Activated CD4-positive, alpha-beta T cell treated with anti-CD3 and anti-CD28 coated beads for 36 hours (primary cell): ENCODE data around the gene MYCN. TPM values are rescaled to one million over a fixed set of nuclear protein-coding genes. Genes with fewer than 3 reads are reported as not detected.
"Not testable (repeated sequence)": the region's sequence is repeated elsewhere in the genome, so short reads cannot be mapped to it uniquely, and the experiment has no call there.

Experiments
- ATAC-seq: fragments of 200-7000 bp; cut with Tn5 transposase; one replicate; pipeline ENCODE4 v1.10.0; 2021; ENCODE audit warnings: mild to moderate bottlenecking, moderate library complexity
- CTCF ChIA-PET: fragments of 350-600 bp; sonication (Branson Sonifier 250); formaldehyde crosslinking; loops from one replicate; lab custom pipeline; 2021; ENCODE audit warnings: antibody characterized with exemption; lab: Charles Lee
- POLR2A ChIA-PET: fragments of 350-600 bp; sonication (Branson Sonifier 250); formaldehyde crosslinking; loops from one replicate; lab custom pipeline; 2021; ENCODE audit warnings: antibody characterized with exemption, inconsistent platforms; lab: Charles Lee
- DNase-seq: peaks from one replicate; pipeline ENCODE4 v3.0.0-alpha.2; 2020
- H3K27ac Mint-ChIP-seq: one replicate; pipeline ENCODE4 v1.8.0; 2021; ENCODE audit warnings: mixed read lengths
- H3K27me3 Mint-ChIP-seq: one replicate; pipeline ENCODE4 v1.8.0; 2021; ENCODE audit warnings: mixed read lengths
- H3K36me3 Mint-ChIP-seq: one replicate; pipeline ENCODE4 v1.8.0; 2021; ENCODE audit warnings: low read depth, mixed read lengths
- H3K4me1 Mint-ChIP-seq: one replicate; pipeline ENCODE4 v1.8.0; 2021; ENCODE audit warnings: mixed read lengths
- H3K4me3 Mint-ChIP-seq: one replicate; pipeline ENCODE4 v1.8.0; 2021; ENCODE audit warnings: mild to moderate bottlenecking, moderate library complexity, mixed read lengths
- H3K9me3 Mint-ChIP-seq: one replicate; pipeline ENCODE4 v1.8.0; 2021; ENCODE audit warnings: low read depth, mixed read lengths
- intact Hi-C, 2 experiments: fragments of 100-400 bp; cut with DNase I in 1 of 2; cut with micrococcal nuclease in 1 of 2; formaldehyde crosslinking; loops; one replicate each; pipeline versions ENCODE4 v1.14.2 to v1.15.1; 2022 to 2024; cut with DNase I, micrococcal nuclease
- total RNA-seq, 2 experiments: library from RNA; stranded (reverse); gene quantifications; one replicate each; pipeline ENCODE4 v1.2.3, GENCODE V29; 2021

Gene MYCN
- total RNA-seq, 2 experiments from 2014 or later, result 0.18 to 0.28 TPM

DNA sequence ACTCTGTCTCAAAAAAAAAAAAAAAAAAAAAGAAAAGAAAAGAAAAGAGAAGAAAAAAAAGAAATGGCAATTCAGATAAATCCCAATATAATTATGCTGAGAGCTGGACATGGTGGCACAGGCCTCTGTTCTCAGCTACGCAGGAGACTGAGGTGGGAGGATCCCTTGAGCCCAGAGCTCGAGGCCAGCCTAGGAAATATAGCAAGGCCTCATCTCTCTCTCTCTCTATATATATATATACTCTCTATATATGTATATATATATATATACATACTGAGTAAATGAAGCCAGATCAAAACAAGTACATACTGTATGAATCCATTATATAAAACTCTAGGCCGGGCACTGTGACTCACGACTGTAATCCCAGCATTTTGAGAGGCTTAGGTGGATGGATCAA is 30.6 kb upstream of the MYCN start:
- Mint-ChIP-seq H3K9me3 (no peaks in the 10 kb centered on the region), H3K36me3 (no peaks in the 10 kb centered on the region), H3K27ac (no peak overlapping the region), H3K27me3 (peaks cover 6% of the 10 kb centered on the region), H3K4me1 (no peaks in the 10 kb centered on the region), H3K4me3 (no peak overlapping the region)
- ATAC-seq, result no peak
- intact Hi-C loops, result no loop called here
- CTCF ChIA-PET, result interaction anchor here (0.9 kb wide), 1 partner anchor 9 kb away, joined by 3 read pairs; no protein-coding TSS in a partner anchor
- POLR2A ChIA-PET, result no interaction called here
- DNase-seq, result no peak

DNA sequence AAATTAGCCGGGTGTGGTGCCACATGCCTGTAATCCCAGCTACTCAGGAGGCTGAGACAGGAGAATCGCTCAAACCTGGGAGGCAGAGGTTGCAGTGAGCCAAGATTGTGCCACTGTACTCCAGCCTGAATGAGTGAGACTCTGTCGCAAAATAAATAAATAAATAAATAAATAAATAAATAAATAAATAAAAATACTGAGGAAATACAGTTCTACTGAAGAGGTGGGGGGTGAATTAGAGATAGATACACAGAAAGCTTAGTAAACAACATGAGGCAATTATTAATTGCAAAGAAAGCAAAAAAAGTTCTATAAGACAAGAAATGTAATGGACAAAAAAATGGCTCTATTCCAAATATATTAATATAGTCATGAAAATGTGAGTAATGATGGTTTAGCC is 29.1 kb upstream of the MYCN start:
- H3K27me3 Mint-ChIP-seq, DNase-seq, H3K27ac Mint-ChIP-seq, H3K4me1 Mint-ChIP-seq, ATAC-seq, intact Hi-C loops, H3K4me3 Mint-ChIP-seq, POLR2A ChIA-PET, H3K36me3 Mint-ChIP-seq, H3K9me3 Mint-ChIP-seq: not testable (repeated sequence)
- CTCF ChIA-PET, result interaction anchor here (0.5 kb wide), 1 partner anchor 46 kb away, joined by 3 read pairs; no protein-coding TSS in a partner anchor

DNA sequence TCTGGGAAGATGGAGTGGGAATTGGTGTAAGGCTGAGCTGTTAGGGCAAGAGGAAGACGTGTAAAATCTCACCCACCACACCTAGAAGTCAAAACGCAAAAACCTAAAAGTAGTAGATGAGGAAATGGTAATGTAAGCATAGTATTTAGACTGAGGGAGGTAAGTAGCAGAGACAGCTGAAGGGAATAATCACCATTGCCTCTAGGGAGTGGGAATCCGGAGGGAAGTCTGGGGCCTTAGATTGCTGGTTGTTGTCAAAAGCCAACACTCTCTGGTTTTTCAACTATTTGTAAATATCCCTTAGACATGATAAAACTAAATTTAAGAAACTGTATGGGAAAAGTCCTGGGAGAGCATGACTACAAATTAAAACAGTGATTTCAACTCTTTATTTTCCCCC is 28.7 kb upstream of the MYCN start:
- H3K4me1 Mint-ChIP-seq, result no peaks in the 10 kb centered on the region
- POLR2A ChIA-PET, result no interaction called here
- CTCF ChIA-PET, result interaction anchor here (0.5 kb wide), 1 partner anchor 46 kb away, joined by 3 read pairs; no protein-coding TSS in a partner anchor

DNA sequence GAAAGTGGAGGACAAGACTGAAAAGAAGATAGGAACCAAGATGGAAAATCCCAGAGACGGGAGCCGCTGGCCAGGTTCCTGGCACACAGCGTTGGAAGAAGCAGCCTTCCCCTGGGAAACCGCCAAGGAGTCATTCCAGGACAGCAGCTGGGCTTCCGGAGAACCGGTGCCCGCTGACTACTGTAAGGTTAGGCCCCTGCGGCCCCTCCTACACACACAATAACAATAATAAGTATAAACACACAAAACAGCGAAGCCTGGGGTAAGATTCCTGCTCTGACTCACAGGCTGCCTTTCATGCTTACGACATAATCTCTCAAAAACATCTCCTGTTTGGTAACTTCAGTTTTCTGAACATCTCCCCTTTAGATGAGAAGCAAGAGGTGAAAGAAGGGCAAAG is 28.1 kb upstream of the MYCN start:
- intact Hi-C loops, result no loop called here
- Mint-ChIP-seq H3K9me3 (no peaks in the 10 kb centered on the region), H3K27me3 (peaks cover 2% of the 10 kb centered on the region), H3K36me3 (no peaks in the 10 kb centered on the region), H3K4me3 (no peak overlapping the region), H3K4me1 (no peaks in the 10 kb centered on the region), H3K27ac (no peak overlapping the region)
- ChIA-PET CTCF (no interaction called here), POLR2A (no interaction called here)
- DNase-seq, result no peak
- ATAC-seq, result no peak

More for the DNA sequence above, 28.7 kb upstream of the MYCN start:
- Mint-ChIP-seq H3K27me3 (peaks cover 2% of the 10 kb centered on the region), H3K27ac (no peak overlapping the region), H3K4me3 (no peak overlapping the region), H3K36me3 (no peaks in the 10 kb centered on the region), H3K9me3 (no peaks in the 10 kb centered on the region)
- DNase-seq (no peak), ATAC-seq (no peak)
- intact Hi-C loops, result no loop called here

DNA sequence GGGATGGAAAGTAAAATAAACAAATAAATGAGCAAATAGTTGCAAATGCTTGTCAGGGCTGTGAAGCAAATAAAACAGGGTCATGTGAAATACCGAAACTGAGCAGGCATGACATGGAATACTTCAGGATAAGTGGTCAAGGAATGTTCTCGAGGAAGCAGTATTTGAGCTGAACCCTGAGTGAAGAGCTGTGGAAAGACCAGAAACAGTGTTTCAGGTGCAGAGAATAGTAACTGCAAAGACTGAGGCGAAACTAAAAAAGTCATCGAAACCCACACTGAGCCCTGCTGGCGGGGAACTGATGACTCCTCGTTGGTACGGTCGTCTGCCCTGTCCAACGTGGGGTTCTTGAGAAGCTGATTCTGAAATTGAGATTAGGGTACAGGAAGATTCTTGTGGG is 27.2 kb upstream of the MYCN start:
- ChIA-PET POLR2A (no interaction called here), CTCF (no interaction called here)
- H3K4me1 Mint-ChIP-seq, result no peaks in the 10 kb centered on the region
- no peak overlapping the region for H3K4me3 Mint-ChIP-seq
- H3K36me3 Mint-ChIP-seq, result no peaks in the 10 kb centered on the region
- intact Hi-C loops, result no loop called here
- no peaks in the 10 kb centered on the region for H3K9me3 Mint-ChIP-seq
- H3K27me3 Mint-ChIP-seq, result peaks cover 2% of the 10 kb centered on the region
- DNase-seq (no peak), ATAC-seq (no peak)
- H3K27ac Mint-ChIP-seq, result no peak overlapping the region

DNA sequence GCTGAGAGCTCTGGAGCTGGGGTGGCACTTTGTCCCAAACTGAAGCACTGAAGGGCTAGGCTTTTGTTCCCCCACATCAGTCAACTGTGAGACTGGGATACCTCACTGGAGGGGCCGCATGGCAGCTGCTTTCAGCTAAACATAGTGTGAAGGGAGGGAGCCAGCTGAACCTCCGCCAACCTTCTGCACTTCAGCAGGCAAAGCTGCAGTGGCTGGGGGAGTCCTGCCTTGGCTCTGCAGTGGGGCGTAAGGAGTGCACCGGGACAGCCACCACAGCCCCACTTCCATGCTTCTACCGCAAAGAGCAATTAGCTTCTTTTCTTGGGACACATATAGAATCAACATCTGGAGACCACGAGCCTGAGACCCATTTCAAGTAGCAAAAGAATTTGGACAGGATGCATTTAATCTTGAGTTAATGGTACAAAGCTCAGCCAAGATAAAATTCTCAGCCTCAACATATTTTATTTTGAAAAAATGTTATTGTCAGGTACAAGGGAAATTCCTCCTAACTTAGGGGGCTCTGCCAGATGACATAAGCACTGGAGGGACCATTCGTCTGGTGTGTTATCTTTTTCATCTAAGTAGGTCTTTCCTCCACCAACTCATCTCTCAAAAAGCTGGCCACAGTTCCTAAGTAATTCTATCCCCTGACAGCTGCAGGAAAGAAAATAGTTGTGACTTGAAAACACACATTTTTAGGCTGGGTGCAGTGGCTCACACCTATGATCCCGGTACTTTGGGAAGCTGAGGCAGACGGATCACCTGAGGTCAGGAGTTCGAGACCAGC is 25.6 kb upstream of the MYCN start:
- Mint-ChIP-seq H3K36me3 (no peaks in the 10 kb centered on the region), H3K27ac (no peak overlapping the region), H3K9me3 (no peaks in the 10 kb centered on the region), H3K4me1 (no peaks in the 10 kb centered on the region), H3K27me3 (peaks cover 2% of the 10 kb centered on the region), H3K4me3 (no peak overlapping the region)
- intact Hi-C loops, result no loop called here
- POLR2A ChIA-PET, result interaction anchor here (0.6 kb wide), 1 partner anchor 18 kb away, joined by 5 read pairs; no protein-coding TSS in a partner anchor
- DNase-seq (no peak), ATAC-seq (no peak)
- CTCF ChIA-PET, result interaction anchor here (0.8 kb wide), 1 partner anchor 1170 kb away, joined by 3 read pairs; no protein-coding TSS in a partner anchor

DNA sequence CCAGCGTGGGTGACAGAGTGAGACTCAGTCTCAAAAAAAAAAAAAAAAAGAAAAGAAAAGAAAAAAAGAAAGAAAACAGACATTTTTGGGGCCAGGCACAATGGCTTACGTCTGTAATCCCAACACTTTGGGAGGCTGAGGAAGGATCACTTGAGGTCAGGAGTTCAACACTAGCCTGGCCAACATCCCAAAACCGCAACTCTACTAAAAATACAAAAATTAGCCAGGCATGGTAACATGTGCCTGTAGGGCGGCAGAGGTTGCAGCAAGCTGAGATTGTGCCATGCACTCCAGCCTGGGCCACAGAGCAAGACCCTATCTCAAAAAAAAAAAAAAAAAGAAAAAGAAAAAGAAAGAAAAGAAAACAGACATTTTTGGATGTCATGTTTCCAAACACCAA is 24.8 kb upstream of the MYCN start:
- H3K27ac Mint-ChIP-seq, H3K4me1 Mint-ChIP-seq, H3K9me3 Mint-ChIP-seq, POLR2A ChIA-PET, CTCF ChIA-PET, H3K36me3 Mint-ChIP-seq, ATAC-seq, H3K4me3 Mint-ChIP-seq, intact Hi-C loops, DNase-seq, H3K27me3 Mint-ChIP-seq: not testable (repeated sequence)

DNA sequence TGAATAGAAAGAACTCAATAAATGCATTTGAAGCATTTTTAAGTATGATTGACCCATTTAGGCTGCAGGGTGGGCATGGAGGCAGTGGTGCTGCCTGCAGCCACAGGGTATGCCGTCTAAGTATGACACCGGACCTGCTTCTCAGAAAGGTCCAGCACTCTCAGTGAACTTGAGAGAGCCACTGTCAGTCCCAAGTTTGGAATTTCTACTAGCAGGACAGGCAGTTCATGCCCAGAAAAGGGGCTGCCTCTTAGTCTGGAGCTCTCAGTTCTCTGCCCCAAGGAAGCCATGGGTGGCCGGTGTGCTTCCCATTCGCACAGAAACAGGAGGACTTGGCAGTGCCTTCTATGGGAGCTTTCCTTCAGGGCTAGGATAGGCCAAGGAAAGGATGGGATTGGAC is 24.0 kb upstream of the MYCN start:
- intact Hi-C loops, result no loop called here
- Mint-ChIP-seq H3K27ac (no peak overlapping the region), H3K4me3 (no peak overlapping the region), H3K4me1 (no peaks in the 10 kb centered on the region), H3K9me3 (no peaks in the 10 kb centered on the region), H3K27me3 (no peaks in the 10 kb centered on the region), H3K36me3 (no peaks in the 10 kb centered on the region)
- POLR2A ChIA-PET, result no interaction called here
- ATAC-seq (no peak), DNase-seq (no peak)
- CTCF ChIA-PET, result no interaction called here

DNA sequence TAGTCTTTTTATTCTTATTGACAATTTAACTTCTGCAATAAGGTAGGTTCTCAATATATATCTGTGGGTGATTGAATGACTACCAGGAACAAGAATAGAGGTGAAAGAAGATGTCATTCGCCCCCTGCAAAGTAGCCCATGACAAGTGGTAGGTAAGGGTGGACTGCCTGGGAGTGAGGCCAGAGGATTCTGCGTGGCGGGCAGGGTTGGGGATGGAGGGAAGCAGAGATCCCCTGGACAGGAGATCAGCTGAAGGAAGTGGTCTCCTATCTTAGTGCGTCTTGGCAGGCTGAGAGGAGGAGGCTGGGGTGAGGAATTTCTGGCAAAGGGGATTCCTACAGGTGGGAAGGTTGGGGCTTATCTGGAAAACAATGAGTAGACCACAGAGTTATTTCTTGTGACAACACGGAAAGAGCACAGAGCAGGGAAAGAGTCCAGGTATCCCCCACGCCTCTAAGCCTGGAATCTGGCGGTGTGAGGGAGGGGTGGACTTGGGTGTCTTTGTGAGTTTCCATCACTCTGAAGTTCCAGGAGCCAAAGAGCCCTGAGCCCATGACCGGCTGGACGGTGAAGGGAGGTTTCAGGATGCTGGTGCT is 21.5 kb upstream of the MYCN start:
- no peaks in the 10 kb centered on the region for H3K36me3 Mint-ChIP-seq
- ChIA-PET CTCF (interaction anchor here (0.7 kb wide), 1 partner anchor 19 kb away, joined by 4 read pairs; no protein-coding TSS in a partner anchor), POLR2A (no interaction called here)

DNA sequence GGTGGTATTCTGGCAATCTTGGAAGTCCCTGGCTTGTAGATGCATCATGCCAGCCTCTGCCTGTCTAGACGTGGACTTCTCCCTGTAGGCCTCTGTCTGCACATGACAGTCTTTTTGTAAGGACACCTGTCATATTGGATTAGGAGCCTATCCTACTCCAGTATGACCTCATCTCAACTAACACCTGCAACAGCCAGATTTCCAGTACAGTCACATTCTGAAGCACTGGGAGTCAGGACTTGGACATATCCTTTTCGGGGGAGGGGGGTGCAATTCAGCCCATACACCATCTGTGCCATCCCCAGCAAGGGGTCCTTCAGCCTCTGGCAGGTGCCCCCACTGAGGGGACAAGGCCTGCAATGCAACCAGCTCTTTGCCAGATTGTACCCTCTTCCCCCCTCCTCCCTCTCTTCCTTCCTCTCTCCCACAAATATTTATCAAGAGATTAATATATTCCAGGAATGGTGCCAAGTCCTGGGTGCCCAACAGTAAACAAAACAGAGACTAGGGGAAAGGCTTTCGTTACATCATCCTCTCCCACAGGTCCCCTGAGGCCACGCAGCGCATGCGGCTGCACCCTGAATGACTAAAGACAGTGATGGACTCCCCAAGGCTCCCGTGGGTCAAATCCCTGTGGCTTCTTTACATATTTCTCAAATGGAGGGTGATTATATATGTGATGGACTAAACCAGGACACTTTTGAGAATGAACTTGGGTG is 20.5 kb upstream of the MYCN start:
- no peak overlapping the region for H3K4me3 Mint-ChIP-seq
- H3K27ac Mint-ChIP-seq, result no peak overlapping the region
- ChIA-PET CTCF (no interaction called here), POLR2A (no interaction called here)
- no peaks in the 10 kb centered on the region for H3K9me3 Mint-ChIP-seq
- ATAC-seq (no peak), DNase-seq (no peak)
- no peaks in the 10 kb centered on the region for H3K4me1 Mint-ChIP-seq
- H3K36me3 Mint-ChIP-seq, result no peaks in the 10 kb centered on the region
- no peaks in the 10 kb centered on the region for H3K27me3 Mint-ChIP-seq
- intact Hi-C loops, result no loop called here

More for the DNA sequence above, 21.5 kb upstream of the MYCN start:
- H3K4me1 Mint-ChIP-seq, result no peaks in the 10 kb centered on the region
- no peaks in the 10 kb centered on the region for H3K9me3 Mint-ChIP-seq
- H3K27ac Mint-ChIP-seq, result no peak overlapping the region
- H3K4me3 Mint-ChIP-seq, result no peak overlapping the region
- intact Hi-C loops, result no loop called here
- ATAC-seq, result no peak
- no peaks in the 10 kb centered on the region for H3K27me3 Mint-ChIP-seq
- DNase-seq, result no peak

DNA sequence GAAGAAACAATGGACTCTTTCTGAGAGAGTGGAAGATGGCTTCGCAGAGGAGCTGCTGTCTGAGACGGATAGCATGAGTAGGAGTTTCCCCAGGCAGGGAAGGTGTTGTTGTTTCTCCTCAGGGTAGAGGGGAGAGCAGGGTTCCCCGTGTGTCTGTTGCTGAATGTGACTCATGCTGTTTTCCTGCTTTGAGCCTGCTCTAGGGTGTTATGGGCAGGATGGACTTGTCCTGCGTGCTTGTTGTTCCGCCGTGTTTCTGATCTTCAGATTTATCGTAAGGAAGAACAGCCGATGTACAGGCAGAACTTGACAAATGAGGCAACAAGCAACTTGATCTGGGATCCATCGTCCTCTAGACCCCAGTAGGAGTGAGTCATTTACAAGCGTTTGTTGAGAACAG is 19.7 kb upstream of the MYCN start:
- DNase-seq (no peak), ATAC-seq (no peak)
- no peaks in the 10 kb centered on the region for H3K4me1 Mint-ChIP-seq
- no peaks in the 10 kb centered on the region for H3K36me3 Mint-ChIP-seq
- no peaks in the 10 kb centered on the region for H3K27me3 Mint-ChIP-seq
- CTCF ChIA-PET, result interaction anchor here (0.7 kb wide), 1 partner anchor 1815 kb away, joined by 3 read pairs; no protein-coding TSS in a partner anchor
- POLR2A ChIA-PET, result no interaction called here
- H3K4me3 Mint-ChIP-seq, result no peak overlapping the region
- intact Hi-C loops, result no loop called here
- H3K9me3 Mint-ChIP-seq, result no peaks in the 10 kb centered on the region
- no peak overlapping the region for H3K27ac Mint-ChIP-seq
